NOMO-1 treated with dmso at 0.1 percent for 144 hours (cell line): ENCODE data around the gene BRD7.

Source experiments
- DNase-seq: peaks from one replicate; lab custom pipeline; 2025; ENCODE audit not compliant: unreplicated experiment; lab: John Stamatoyannopoulos, UW

BRD7 gene

DNA sequence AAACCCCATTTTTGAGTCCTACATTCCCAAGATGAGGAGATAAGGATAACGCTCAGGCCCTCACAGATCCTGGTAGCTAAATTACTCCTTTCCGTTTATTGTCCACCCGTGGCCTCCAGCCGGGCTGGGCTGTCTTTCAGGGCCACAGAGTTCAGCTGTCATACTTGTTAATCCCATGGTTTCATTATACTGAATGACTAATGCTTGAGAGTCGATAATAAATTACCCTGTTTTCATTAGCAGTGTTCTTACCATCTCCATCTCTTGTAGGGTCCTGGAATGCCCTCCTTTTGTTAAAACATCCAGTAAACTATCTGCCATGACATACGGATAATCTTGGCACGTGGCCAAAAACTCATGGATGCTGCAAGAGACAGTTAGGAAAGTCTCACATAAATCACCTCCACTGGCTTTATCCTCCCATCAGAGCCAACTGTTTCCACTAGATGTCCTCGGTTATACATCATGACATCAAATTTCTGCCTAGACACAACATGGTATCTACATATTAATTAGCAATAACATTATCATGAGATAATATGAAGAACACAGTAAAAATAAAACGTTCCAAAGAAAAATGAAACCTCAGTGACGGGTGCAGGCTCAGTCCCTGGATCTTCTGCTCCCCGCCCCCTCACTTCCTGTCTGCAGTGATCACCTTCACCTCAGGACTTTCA lies 45.3 kb downstream of the BRD7 start:
- DNase-seq: no peak

- no peak for DNase-seq
Observed at GRCh38 chr16:50322333-50322732, 46.5 kb downstream of the BRD7 start.

GRCh38 chr16:50320310-50320709 lies 48.5 kb downstream of the BRD7 start:
- DNase-seq: no peak

DNA sequence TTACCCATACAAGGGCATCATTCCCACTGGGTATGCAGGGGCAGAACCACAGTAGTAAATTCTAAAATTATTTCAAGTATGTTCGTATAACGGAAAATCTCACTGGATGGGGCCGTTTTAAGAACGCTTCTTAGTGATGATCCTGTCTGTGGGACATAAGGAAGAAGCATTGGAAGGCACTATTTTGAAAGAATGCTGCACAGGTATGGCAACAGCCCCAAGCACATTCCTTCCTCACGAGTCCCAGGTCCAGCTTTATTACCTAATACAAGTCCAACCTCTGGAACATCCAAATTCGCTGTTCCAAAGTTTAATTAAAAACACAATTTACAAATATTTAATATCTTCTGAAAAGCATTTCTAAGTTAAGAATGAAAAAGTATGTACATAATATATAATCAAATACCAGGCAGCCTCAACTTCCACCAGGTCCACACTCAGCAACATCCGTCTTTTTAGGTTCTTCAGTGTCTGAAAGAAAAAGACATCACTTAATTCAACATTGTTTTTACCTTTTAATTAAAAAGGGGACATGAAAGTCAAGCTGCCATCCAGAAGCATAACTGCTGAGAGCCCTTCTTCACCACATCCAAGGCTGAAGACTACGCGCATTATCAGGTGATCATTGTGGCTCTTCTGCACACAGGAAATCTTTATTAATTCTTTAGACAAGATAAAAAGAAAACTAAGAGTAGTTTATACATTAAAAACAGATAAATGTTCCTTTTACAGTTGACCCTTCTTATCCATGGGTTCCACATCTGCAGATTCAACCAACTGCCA lies 49.8 kb downstream of the BRD7 start:
- DNase-seq: no peak

DNA sequence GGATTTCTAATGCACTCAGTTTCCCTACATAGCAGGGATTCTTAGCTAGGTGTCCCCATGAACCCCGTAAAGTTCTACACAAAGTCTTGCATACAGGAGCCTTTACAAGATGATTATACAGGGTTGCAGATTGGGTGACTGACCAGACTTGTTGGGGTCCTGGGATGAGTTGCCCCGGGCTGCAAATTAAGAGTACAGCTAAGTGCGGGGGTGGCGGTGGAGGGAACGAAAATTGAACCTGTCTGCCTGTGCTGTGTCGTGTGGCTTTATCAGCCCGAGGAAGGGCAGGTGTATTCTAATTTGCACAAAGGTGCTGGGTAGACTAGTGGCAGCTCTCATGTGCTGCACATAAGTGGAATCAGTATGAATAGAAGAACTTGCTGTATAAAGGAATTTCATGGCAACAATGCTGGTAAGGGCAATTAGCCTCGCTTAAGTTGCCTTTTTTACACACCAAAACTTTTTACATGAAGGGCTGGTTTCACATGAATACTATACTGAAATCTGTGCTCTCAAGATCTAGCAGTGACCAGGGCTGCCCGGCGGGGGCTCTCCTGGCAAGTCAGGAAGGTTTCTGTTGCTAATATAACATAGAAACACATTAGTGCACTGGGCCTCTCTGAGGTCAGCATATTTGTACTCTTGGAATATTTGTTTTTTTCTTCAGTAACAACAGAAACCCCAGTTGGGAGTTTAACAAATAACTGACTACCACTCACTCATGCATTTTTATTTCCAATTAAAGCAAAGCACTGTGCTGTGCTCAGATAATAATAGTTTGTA lies 51.7 kb downstream of the BRD7 start:
- no peak for DNase-seq

- no peak for DNase-seq
Observed at GRCh38 chr16:50316102-50316847, 52.5 kb downstream of the BRD7 start.

- no peak for DNase-seq
Observed at GRCh38 chr16:50315346-50315997, 53.3 kb downstream of the BRD7 start.

DNA sequence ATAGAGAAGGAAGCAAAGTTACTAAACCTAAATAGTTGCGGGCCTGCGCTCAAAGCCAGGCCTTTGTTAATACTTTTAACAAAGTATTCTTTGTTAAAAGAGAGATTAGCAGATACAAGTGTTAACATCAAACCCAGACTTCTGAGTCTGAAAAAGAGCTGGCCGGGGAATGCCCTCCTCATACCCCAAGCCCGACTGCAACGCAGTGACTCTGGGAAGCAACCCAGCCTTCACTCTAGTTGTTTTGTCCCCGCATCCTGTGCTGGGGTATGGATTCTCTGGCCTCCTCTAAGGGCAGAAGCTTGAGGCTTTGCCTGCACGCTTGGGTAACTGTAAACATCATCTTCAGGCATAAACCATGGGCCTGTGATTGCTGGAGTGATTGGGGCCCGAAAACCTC lies 54.1 kb downstream of the BRD7 start:
- DNase-seq: no peak

- no peak for DNase-seq
Observed at GRCh38 chr16:50313596-50314478, 55.0 kb downstream of the BRD7 start.

- DNase-seq: no peak
Observed at GRCh38 chr16:50311891-50312501, 56.8 kb downstream of the BRD7 start.

DNA sequence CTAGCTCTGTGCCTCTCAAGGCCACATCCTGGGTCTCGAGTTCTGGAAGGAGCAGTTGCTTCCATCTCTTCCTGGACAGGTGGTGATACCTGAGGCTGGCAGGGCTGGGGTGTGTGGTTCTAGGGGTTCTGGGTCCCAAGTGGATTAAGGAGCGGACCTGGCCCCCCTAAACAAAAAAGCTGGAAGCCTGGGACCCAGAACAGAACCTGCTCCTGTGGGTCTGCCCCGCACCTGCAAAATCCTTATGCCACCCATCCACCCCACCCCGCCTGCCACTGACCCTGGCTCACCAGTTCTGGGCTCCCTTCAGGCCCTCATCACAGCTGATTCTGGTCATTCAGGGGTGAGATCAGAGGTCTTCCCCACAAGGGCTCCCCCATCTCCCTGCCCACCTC lies 57.7 kb downstream of the BRD7 start:
- no peak for DNase-seq

GRCh38 chr16:50310308-50311133 lies 58.3 kb downstream of the BRD7 start:
- no peak for DNase-seq

DNA sequence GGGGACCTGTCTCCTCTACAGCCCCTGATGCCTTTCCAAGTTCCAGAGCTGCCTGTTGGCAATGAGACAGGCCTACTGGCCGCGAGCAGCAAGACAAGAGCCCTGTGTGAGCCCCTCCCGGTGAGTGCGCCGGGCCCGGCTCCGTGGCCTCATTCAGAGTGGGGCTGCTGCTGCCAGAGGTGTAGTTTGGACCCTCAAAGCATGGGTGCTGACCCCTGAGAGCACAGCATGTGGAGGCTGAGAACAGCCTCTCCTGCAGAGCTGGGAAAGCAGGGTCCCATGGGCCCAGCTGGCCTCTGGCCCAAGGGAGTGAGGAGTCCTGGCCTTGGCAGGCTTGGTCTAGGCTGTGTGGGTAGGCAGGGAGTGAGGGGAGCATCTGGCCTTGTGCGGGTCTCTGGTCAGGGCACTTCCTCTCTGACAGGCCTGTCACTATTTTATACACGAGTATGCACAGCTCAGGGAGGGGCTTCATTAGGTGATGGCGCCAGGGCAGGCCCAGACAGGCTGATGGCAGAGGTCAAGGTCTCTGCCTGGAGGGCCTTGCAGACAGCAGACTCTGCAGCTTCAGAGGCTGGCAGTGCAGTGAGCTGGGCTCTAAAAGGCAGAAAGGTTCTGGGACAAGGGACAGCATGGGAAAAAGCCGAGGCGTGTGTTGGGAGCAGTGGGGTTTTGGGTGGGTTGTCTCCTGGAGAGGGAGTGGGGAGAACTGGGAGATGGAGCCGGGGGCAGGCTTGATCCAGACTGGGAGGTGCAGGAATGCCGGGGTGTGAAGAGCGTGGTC lies 59.1 kb downstream of the BRD7 start:
- no peak for DNase-seq

- no peak for DNase-seq
Observed at GRCh38 chr16:50309156-50309526, 59.6 kb downstream of the BRD7 start.

- DNase-seq: no peak
Observed at GRCh38 chr16:50308237-50308965, 60.4 kb downstream of the BRD7 start.

DNA sequence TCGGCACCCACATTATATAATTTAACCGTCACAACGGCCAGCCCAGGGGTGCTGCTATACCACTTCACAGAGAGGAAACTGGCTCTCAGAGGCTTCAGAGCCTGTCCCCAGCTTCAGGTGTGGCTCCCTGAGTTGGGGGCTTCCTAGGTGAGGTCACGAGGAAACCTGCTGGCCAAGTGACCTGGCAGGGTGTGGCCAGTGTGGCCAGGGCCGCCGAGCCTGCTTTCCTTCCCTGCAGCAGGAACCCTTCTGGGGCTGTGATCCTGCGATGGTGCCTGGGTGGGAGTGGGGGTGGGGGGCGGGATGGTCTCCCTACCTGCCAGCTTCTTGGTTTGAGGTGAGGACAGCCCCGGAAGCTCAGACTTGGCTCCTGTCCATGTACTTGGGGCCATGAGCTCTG lies 62.5 kb downstream of the BRD7 start:
- DNase-seq: no peak

GRCh38 chr16:50305441-50306061 lies 63.2 kb downstream of the BRD7 start:
- no peak for DNase-seq
